GM18867 (cell line): ENCODE data around the gene SLC45A1.

Source experiments
- ATAC-seq: cut with Tn5 transposase; IDR thresholded peaks from one replicate; pipeline ENCODE4 v1.9.1; 2021; ENCODE audit warnings: mild to moderate bottlenecking, moderate library complexity; ENCODE audit not compliant: unreplicated experiment

Gene SLC45A1

DNA sequence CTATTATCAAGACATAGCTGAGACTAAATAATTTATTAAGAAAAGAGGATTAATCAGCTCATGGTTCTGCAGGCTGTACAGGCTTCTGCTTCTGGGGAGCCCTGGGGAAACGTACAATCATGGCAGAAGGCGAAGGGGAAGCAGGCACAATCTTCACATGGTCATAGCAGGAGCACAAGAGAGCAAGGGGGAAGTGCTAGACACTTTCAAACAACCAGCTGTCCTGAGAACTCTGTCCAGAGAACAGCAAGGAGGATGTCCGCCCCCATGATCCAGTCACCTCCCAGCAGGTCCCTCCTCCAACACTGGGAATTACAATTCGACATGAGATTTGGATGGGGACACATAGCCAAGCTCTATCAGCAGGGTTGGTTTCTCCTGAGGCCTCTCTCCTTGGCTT, 10.3 kb upstream of the SLC45A1 start:
- ATAC-seq, result no peak

DNA sequence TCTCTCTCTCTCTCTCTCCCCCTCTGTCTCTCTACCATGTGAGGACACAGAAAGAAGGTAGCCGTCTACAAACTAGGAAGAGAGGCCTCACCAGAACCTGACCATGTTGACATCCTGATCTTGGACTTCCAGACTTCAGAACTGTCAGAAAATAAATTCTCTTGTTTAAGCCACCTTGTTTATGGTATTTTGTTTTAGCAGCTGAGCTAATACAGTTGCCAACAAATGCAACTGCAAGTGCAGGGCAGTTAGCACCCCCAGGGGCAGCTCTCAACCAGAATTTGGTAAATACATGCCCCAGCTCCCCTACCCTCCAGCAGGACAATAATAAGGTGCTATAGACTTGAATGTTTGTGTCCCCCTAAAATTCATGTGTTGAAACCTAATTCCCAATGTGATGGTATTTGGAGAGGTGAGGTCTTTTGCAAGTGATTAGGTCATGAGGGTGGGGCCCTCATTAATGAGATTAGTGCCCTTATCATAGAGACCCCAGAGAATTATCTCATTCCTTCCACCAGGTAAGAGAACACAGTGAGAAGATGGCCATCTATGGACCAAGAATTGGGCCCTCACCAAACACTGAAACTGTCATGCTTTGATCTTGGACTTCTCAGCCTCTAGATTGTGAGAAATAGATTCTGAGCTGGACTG, 6.7 kb upstream of the SLC45A1 start:
- ATAC-seq, result no peak

DNA sequence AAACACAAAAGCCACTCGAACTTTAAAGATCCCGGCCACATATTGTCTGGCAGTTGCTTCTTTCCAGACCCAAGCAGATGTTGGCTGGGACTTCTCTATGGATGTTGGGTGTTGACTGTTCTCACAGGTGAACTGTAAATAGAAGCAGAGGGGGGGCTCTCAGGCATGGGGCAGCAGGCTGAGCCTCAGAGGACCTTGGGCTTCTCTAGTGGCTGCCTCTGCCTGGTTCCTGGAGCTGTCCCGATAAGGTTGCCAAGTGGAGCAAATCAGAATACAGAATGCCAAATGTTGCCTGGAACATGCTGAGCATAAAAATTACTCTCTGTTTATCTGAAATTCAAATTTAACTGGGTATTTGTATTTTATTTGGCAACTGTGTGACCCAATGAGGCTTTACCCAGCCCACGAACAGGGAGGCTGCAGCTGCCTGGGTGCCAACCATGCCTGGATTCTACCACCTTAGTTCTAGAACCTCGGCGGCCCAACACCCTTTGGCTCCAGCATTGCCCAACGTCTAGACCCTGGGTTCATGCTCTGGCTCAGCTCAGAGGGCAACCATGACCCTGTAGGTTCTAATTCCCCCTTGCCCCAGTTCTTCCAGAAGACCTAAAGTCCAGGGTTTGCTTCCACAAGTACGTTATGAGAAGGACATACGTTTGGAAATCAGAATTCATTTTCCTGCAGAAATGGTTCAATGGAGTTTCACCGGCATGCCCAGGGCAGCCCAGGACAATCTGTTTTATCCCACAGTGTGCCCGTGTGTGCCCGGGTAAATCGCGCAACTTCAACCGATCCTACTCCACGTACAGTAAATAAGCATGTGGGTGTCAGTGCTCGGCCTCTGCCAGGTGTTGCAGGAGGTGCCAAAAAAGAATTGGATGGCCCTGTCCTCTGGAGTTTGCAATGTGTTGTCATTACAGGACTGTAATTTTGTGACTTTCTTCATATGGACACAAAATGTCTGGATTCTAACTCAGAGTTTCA, 5.4 kb upstream of the SLC45A1 start:
- no peak for ATAC-seq

DNA sequence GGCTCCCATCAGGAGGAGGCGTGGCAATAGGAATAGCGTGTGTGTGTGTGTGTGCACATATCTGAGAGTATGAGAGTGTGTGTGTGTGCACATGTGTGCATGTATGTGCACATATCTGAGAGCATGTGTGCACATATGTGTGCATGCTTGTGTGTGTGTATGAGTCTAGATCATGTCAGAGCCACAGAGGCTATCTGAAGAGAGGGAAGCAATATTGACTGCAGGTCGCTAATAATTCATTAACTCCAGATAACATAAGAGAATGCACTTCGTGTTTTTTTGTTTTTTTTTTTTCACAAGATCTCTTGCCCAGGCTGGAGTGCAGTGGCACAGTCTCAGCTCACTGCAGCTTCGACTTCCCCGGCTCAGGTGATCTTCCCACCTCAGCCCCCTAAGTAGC, 4.7 kb upstream of the SLC45A1 start:
- ATAC-seq, result no peak

DNA sequence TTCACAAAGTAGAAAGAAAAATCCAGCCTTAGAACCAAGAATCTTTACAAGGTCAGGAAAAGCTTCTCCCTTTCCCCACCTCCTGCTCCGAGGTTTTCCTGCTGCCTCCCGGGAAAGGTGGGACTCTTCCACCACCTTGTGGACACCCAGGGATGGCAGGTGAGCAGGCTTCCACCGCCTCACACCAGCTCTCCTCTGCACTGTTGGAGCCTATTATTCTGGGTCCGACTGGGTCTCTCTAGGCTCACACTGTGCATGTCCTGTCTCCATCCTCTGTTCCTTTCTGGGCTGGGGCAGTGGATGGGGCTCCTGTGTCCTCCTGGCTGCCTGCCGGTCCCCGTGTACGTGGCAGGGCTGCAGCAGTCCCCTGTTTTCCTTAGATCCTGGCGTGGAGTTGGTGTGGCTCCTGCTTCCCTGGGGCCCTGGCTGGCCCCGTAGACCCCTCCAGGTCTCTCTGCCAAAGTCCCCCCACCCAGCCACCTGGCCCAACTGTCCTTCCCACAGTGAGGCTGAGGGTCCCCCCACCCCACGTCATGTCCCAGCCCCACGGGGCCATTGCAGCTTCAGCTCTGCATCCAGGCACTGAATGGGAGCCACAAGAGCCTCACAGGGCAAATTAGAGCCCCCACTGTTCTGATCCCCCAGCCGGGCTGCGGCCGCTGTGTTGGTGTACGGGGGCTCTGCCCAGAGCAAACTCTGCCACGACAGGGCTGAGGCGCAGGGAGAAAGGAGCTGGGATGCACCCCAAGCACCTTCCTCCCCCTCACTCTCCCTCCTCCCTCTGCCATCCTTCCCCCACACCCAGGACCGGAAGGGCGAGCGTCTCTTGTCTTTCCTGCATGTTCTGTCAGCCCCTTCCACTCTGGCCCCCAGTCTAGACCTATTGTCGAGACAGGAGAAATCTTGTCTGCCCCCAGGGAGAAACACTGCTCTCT, 3.3 kb upstream of the SLC45A1 start:
- no peak for ATAC-seq

DNA sequence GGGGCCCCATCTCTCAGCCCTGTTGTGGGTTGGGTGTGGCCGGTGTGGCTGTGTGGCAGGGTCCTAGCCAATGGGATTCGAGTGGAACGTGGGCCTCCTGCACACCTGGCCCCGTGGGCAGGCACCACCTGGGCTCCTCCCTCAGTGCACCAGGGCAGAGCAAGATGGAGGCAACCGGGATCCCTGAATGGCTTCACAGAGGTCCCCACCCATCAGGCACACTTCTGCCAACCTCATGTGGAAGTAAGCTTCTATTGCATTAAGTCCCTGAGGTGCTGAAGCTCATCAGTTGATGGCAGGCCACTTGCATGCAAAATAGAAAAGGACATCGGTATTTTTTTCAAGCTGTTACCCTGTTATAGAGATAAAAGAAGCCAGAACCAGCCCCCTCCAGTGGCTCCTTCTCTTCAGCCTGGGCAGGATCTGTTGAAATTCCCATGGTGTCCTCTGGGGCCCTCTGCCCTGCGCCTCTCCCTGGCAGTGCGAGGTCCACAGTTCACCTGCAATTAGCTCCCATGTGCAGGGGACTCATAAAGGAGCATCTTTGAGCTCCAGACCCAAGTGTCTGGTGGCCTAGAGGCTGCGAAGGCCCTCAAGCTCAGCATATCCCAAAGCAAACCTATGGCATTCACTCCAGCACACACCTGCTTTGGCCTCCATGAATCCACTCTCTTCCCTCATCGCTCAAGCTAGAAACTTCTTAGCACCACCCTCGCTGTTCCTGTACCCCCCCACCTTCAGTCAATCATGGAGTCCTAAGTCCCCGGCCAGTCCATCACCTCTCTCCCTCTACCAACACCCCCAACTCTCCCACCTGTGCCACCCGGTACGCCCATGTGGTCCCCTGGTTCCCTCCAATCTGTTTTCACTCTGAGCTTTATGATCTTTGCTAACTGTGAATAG, 2.1 kb upstream of the SLC45A1 start:
- no peak for ATAC-seq

DNA sequence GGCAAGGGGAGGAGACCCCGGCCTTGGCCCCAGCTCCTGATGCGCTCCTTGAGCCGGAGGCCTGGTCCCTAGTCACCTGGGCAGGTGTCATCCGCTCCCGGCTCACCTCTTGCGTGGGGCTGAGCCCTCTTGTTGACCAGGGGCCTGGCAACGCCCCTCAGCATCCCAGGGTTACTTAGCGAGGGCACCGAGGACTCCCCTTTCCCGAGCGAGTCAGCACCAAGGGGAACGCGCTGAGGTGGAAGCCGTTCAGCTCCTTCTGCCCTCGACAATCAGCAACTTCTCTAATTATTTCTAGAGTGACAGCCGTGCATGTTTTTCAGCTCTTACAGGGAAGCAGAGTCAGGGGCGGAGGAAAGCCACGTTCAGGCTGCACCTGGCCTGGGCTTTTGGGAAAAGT, 522 bp downstream of the SLC45A1 start:
- no peak for ATAC-seq

DNA sequence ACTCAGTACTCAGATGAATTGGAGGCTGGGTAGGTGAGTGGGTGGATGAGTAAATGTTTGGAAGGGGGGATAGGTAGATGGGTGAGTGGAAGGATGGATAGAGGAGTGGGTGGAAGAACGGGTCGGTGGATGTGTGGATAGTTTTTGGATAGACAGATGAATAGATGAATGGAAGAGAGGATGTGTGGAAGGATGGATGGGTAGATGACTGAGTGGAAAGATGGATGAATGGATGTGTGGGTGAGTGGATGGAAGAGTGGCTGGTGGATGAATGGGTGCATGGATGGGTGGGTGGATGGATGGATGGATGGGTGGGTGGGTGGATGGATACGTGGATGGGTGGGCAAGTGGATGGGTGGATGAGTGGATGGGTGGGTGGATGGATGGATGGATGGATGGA, 3.7 kb downstream of the SLC45A1 start:
- no peak for ATAC-seq

DNA sequence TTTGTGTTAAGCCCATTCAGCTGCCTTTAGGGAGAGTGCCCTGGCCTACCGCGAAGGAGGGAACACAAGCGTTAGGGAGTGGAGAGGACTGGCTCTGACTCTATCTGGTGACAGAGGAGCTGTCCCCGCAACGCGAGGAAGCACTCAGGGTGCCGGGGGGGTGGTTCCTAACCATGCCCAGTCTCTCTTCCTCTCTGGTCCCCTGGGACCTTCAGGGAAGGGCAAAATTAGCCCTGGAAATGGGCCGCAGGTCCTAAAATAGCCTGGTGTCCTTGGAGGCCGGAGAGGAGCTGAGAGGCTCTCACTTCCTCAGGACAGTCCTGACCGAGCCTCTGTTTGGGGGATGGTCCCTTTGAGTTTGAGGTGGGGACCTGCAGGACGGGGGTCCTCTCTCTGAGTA, 5.8 kb downstream of the SLC45A1 start:
- ATAC-seq, result no peak

DNA sequence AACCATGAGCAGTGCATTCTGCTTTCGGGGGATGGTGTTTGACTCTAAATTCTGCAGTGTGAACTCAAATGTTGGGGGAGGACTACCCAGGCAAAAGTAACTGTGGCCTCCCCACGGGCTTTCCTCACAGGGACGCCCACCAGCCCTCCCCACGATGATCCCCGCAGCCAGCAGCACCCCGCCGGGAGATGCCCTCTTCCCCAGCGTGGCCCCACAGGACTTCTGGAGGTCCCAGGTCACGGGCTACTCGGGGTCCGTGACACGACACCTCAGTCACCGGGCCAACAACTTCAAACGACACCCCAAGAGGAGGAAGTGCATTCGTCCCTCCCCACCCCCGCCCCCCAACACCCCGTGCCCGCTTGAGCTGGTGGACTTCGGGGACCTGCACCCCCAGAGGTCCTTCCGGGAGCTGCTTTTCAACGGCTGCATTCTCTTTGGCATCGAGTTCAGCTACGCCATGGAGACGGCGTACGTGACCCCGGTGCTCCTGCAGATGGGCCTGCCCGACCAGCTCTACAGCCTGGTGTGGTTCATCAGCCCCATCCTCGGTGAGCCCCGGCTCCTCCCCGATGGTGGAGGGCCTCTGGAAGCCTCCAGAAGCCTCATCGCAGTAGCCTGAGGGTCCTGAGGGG, 6.4 kb downstream of the SLC45A1 start:
- no peak for ATAC-seq

DNA sequence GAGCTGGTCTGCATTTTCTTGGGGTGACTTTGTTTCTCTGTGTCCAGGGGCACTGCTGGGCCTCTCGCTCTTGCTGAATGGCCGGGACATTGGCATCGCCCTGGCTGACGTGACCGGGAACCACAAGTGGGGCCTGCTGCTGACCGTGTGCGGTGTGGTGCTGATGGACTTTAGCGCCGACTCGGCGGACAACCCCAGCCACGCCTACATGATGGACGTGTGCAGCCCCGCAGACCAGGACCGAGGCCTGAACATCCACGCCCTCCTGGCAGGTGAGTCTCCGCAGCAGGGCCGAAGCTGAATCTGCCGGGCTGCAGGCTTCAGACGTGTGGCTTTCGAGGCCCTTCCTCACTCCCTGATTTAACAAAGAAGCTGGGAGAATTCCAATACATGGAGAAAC, 7.9 kb downstream of the SLC45A1 start:
- no peak for ATAC-seq

DNA sequence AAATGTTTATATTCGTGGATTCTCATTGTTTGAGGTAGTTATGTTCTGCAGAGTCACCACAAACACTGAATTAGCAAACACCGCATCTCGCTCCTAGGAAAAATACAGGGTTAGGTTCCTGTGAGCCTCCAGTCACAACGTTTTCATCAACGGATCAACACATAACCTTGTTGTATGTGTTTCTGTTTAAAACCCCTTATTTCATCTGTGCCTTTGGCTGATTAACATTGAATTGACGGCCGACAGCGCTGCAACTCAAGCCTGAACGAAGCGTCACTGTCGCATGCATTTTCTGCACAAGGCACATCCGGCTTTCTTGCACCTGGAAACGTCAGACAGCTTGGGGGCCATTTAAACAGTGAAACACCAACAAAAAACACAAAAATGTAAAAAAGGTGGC, 8.4 kb downstream of the SLC45A1 start:
- ATAC-seq, result no peak

DNA sequence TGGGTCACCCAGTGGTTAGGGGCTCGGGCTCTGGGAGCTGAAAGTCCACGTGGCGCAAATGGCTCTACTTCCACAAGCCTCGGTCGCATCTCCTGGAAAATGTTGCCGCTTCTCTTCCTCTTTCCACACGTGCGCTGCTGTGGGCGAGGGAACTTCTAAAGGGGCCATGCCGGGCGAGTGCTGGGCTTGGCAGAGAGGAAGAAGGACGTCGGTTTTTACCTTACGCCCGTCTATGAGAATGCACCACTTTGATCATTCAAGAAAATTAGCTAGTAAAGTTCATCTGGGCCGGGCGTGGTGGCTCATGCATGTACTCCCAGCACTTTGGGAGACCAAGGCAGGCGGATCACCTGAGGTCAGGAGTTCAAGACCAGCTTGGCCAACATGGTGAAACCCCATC, 10.4 kb downstream of the SLC45A1 start:
- ATAC-seq, result no peak

DNA sequence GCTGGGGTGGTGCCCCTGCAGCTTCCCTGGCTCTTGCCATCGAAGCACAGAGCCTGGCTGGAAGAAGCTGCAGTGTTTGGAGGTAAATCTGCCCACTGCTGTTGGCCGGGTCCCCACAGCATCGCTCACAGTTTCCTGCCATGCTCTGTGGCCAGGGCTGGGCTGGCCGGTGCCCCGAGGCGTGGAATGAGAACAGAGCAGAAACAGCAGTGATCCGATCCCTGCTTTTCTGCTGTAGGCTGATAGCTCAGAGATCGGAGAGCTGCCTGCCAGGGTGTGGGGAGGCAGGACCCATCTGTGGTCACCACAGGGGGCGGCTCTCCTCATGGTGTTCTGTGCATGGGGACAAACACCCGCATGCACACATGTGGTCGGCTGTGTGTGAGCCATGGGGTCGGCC, 11.5 kb downstream of the SLC45A1 start:
- no peak for ATAC-seq

DNA sequence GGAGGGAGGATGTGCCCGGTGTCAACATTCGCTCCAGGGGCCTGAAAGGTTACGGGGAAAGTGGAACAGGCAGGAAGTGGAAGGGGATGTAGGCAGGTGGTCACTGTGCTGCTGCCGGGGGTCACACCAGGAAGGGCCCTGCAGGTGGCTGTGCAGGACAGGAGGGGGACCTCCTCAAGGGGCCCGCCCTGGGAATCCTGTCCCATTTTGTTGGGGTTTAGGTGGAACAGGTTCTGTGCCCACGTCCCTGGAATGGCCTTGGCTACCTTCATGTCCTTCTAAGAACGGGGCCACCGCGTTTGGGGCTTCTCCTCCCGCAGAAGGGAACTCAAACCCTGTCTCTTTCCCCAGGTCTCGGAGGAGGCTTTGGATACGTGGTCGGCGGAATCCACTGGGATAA, 11.9 kb downstream of the SLC45A1 start:
- ATAC-seq, result no peak

DNA sequence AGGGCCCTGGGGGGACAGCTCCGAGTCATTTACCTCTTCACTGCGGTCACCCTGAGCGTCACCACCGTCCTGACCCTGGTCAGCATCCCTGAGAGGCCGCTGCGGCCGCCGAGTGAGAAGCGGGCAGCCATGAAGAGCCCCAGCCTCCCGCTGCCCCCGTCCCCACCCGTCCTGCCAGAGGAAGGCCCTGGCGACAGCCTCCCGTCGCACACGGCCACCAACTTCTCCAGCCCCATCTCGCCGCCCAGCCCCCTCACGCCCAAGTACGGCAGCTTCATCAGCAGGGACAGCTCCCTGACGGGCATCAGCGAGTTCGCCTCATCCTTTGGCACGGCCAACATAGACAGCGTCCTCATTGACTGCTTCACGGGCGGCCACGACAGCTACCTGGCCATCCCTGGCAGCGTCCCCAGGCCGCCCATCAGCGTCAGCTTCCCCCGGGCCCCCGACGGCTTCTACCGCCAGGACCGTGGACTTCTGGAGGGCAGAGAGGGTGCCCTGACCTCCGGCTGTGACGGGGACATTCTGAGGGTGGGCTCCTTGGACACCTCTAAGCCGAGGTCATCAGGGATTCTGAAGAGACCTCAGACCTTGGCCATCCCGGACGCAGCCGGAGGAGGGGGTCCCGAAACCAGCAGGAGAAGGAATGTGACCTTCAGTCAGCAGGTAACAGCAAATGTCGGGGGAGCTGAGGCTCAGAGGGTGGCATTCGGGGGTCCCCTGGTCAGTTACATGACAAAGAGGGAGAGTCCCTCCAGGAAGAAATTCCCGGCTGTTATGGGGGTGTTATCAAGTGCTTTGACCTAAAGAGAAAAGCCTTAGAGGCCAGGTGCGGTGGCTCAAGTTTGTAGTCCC, 12.6 kb downstream of the SLC45A1 start:
- no peak for ATAC-seq

DNA sequence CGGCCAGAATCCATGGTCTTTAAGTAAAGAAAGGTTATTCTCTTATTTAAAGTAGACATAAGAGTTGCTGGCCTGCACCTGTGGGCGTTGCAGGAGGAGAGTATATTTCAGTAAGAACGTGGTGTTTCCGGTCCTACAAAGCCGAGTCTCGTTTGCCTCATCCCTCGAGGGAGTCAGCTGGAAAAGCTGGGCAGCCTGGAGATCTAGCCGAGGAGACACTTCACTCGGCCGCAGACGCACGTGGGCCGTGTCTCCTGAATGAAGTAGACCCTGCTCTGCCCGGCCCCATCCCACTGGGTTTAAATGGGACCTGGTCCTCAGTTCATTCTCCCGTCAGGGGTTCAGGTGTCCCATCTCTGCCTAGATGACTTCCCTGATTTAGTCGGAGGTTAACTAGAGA, 14.9 kb downstream of the SLC45A1 start:
- ATAC-seq, result no peak

DNA sequence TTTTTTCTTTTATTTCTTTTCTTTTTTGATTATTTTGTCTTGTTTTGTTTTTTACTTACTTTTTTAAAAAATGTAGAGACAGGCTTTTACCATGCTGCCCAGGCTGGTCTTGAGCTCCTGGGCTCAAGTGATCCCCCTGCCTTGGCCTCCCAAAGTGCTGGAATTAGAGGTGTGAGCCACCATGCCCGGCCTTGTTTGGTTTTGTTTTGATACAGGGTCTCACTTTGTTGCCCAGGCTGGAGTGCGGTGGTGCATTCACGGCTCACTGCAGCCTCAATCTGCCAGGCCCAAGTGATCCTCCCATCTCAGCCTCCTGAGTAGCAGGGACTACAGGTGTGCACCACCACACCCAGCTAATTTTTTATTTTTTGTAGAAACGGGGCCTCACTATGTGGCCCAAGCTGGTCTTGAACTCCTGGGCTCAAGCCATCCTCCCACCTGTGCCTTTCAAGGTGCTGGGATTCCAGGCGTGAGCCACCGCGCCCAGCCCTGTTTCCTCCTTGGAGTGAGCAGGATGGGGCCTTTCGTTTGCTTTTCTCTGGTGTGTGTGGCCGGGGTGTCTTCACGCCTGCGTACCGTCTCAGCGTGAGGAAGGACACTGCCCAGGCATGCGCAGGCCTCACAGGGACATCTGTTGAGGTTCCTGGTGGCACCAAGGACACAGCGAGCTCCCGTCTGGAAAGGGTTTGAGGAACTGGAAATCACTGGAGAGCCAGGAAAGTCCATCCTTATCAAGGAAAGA, 15.5 kb downstream of the SLC45A1 start:
- ATAC-seq, result no peak
